ENCODE data around the gene SPATA31E1. TPM values are rescaled to one million over a fixed set of nuclear protein-coding genes. Genes with fewer than 3 reads are reported as not detected.

Gene SPATA31E1
- total RNA-seq, 2 experiments from 2014 or later, result not detected

DNA sequence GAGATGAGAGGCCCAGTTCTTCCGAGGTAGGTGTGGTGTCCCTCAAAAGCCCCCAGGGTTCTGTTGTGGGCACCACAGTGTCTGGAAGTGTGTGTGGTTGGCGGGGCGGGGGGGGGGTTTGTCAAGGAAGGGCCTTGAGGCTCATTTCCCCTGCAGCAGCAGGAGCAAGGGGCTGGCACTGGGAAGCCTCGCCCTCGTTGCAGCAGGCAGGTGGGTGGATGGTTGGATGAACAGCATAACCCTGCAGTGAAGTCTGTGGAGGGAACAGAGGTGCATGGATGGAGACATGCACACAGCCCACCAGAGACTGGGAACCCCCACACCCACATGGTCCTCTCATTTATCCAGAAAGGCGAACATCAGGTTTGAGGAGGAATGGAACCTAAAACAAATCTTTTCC lies 2.0 kb upstream of the SPATA31E1 start:
- intact Hi-C loops (cut with DNase I, micrococcal nuclease), result loop anchor here in 1 of 2 experiments (5.0 kb wide), 1 partner anchor 203 kb away; no protein-coding TSS in a partner anchor
- Mint-ChIP-seq H3K27me3 (peaks cover 10% of the 10 kb centered on the region), H3K36me3 (ENCODE audit: low read depth) (no peaks in the 10 kb centered on the region)

DNA sequence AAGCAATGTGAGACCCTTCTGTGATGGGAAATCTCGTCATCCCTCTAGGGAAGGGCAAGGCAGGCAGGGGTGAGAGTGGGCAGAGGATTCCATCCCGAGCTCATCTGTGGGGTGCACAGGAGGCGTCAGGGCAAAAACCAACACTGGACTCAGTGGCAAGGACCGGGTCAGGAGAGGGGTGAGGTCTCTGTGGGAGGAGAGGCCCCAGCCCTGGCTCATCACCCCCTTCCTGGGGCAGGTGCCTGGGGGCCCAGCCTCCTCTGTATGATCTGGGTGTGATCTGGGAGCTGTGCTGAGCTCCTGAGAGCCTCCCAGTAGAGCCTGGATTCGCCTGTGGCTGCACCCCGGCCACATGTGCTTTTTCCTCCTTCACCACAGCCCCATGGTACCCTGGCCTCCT lies 597 bp downstream of the SPATA31E1 start:
- ChIA-PET CTCF (no interaction called here), POLR2A (no interaction called here)
- no peaks in the 10 kb centered on the region for H3K27me3 ChIP-seq (ENCODE audit: control insufficient read depth in 1 of 2, insufficient read depth in 2 of 2, low read length in 2 of 2)
- H3K36me3 Mint-ChIP-seq (ENCODE audit: low read depth), result no peaks in the 10 kb centered on the region
- no peak overlapping the region for H3K4me3 ChIP-seq (ENCODE audit: low read length)
- no peaks in the 10 kb centered on the region for H3K9me3 ChIP-seq (ENCODE audit: control insufficient read depth in 1 of 2, insufficient read depth in 1 of 2, low read length in 2 of 2)
- no peak overlapping the region for H3K27ac Mint-ChIP-seq
- no peak overlapping the region for H3K27ac ChIP-seq (ENCODE audit: low read depth in 1 of 2, low read length in 2 of 2)
- no peaks in the 10 kb centered on the region for H3K9me3 Mint-ChIP-seq
- no peaks in the 10 kb centered on the region for H3K27me3 Mint-ChIP-seq
- no peaks in the 10 kb centered on the region for H3K4me1 ChIP-seq (ENCODE audit: insufficient read depth, low read length)
- no peak for DNase-seq
- no peaks in the 10 kb centered on the region for H3K36me3 ChIP-seq (ENCODE audit: insufficient read depth, low read length)
- ATAC-seq (ENCODE audit: poor library complexity), result no peak
- TF ChIP-seq, protein P1, sequence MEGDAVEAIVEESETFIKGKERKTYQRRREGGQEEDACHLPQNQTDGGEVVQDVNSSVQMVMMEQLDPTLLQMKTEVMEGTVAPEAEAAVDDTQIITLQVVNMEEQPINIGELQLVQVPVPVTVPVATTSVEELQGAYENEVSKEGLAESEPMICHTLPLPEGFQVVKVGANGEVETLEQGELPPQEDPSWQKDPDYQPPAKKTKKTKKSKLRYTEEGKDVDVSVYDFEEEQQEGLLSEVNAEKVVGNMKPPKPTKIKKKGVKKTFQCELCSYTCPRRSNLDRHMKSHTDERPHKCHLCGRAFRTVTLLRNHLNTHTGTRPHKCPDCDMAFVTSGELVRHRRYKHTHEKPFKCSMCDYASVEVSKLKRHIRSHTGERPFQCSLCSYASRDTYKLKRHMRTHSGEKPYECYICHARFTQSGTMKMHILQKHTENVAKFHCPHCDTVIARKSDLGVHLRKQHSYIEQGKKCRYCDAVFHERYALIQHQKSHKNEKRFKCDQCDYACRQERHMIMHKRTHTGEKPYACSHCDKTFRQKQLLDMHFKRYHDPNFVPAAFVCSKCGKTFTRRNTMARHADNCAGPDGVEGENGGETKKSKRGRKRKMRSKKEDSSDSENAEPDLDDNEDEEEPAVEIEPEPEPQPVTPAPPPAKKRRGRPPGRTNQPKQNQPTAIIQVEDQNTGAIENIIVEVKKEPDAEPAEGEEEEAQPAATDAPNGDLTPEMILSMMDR (IDR thresholded peaks at IDR 0.05), result no peak
- no peak overlapping the region for H3K4me3 Mint-ChIP-seq
- H3K4me1 Mint-ChIP-seq (ENCODE audit: low read depth), result no peaks in the 10 kb centered on the region
- intact Hi-C loops (cut with DNase I, micrococcal nuclease), result loop anchor here in 1 of 2 experiments (5.0 kb wide), 1 partner anchor 206 kb away; no protein-coding TSS in a partner anchor

More for the DNA sequence above, 2.0 kb upstream of the SPATA31E1 start:
- Histone ChIP-seq H3K36me3 (ENCODE audit: insufficient read depth, low read length) (no peaks in the 10 kb centered on the region), H3K27ac (ENCODE audit: low read depth in 1 of 2, low read length in 2 of 2) (no peak overlapping the region), H3K4me1 (ENCODE audit: insufficient read depth, low read length) (no peaks in the 10 kb centered on the region), H3K9me3 (ENCODE audit: control insufficient read depth in 1 of 2, insufficient read depth in 1 of 2, low read length in 2 of 2) (no peaks in the 10 kb centered on the region), H3K4me3 (ENCODE audit: low read length) (no peak overlapping the region), H3K27me3 (ENCODE audit: control insufficient read depth in 1 of 2, insufficient read depth in 2 of 2, low read length in 2 of 2) (no peaks in the 10 kb centered on the region)
- ChIA-PET POLR2A (no interaction called here), CTCF (no interaction called here)
- no peak overlapping the region for H3K4me3 Mint-ChIP-seq
- DNase-seq (no peak), ATAC-seq (ENCODE audit: poor library complexity) (no peak)
- no peaks in the 10 kb centered on the region for H3K9me3 Mint-ChIP-seq
- H3K4me1 Mint-ChIP-seq (ENCODE audit: low read depth), result no peaks in the 10 kb centered on the region
- TF ChIP-seq, protein P1 (IDR thresholded peaks at IDR 0.05), result no peak
- H3K27ac Mint-ChIP-seq, result no peak overlapping the region

DNA sequence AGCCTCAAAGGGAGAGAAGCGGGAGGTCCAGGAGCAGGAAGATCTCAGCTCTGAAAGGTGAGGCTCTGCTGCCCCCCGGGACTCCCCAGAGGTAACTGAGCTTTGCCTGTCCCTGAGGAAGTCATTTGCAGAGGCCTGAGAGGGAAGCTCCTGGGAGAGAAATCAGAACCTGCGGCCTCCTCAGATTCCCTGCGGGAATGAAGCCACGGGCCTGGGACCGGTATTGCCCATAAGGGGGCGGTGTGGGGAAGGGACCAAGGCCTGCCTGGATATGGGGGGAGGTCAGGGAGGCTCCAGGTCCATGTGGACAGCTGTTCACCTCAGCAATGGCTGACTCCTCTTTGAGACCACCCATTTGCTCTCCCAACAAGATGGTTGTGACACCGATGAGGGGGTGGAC lies 1.3 kb downstream of the SPATA31E1 start:
- ChIA-PET CTCF (no interaction called here), POLR2A (no interaction called here)
- Histone ChIP-seq H3K27me3 (ENCODE audit: control insufficient read depth in 1 of 2, insufficient read depth in 2 of 2, low read length in 2 of 2) (no peaks in the 10 kb centered on the region), H3K9me3 (ENCODE audit: control insufficient read depth in 1 of 2, insufficient read depth in 1 of 2, low read length in 2 of 2) (no peaks in the 10 kb centered on the region), H3K4me3 (ENCODE audit: low read length) (no peak overlapping the region), H3K4me1 (ENCODE audit: insufficient read depth, low read length) (no peaks in the 10 kb centered on the region), H3K36me3 (ENCODE audit: insufficient read depth, low read length) (no peaks in the 10 kb centered on the region), H3K27ac (ENCODE audit: low read depth in 1 of 2, low read length in 2 of 2) (no peak overlapping the region)
- Mint-ChIP-seq H3K27me3 (no peaks in the 10 kb centered on the region), H3K4me3 (no peak overlapping the region), H3K27ac (no peak overlapping the region), H3K4me1 (ENCODE audit: low read depth) (no peaks in the 10 kb centered on the region), H3K36me3 (ENCODE audit: low read depth) (no peaks in the 10 kb centered on the region), H3K9me3 (no peaks in the 10 kb centered on the region)
- no peak for DNase-seq
- TF ChIP-seq, protein P1 (IDR thresholded peaks at IDR 0.05), result no peak
- no peak for ATAC-seq (ENCODE audit: poor library complexity)
- intact Hi-C loops (cut with DNase I, micrococcal nuclease), result loop anchor here in 1 of 2 experiments (5.0 kb wide), 1 partner anchor 207 kb away; no protein-coding TSS in a partner anchor

Measured in CD4-positive, alpha-beta T cell (primary cell).